ENCODE data around the gene BICD1. TPM values are rescaled to one million over a fixed set of nuclear protein-coding genes. Genes with fewer than 3 reads are reported as not detected.

BICD1 gene
- total and polyA plus RNA-seq, 9 donors, result 19.4 to 75.5 (median 60.2) TPM

DNA sequence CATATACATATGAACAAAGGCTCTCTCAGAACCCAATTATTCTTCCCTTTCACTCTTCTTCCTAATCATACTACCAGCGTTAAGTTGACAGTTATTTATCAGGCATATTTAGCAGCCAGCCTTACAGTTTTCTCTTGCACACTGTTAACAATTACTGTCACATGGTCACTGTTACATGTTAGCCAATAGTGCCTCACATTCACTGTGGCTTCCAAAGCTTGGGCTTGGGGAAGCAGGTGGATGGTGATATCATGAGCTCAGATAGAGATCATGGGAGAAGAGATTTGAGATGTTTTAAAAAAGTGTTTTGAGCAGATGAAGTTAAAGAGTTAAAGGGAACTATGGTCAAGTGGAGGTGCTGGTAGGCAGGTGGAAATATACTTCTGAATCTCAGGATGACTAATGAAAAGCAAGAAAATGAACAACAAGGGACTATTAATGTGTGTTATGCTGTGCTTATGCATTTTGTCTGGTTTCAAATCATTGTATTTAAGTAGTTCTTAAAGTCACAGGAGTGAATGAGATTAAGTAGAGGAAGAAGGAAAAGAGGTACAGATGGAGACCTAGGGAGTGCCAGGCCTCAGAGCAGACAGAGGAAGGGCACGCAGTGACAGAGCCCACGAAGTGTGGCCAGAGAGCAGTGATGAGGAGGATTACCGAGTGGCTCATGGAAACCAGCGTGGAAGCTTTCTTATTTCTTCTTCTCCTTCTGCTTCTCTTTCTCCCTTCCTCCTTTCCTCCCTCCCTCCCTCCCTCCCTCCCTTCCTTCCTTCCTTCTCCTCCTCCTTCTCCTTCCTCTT is 39.6 kb downstream of the BICD1 start:
- no peaks in the 10 kb centered on the region for H3K9me3 ChIP-seq
- WGBS, 3 donors, result 69 to 74% (median 73%) methylated on average over 5 of the region's 5 CpGs
- intact Hi-C loops (cut with DNase I), result no loop called here

DNA sequence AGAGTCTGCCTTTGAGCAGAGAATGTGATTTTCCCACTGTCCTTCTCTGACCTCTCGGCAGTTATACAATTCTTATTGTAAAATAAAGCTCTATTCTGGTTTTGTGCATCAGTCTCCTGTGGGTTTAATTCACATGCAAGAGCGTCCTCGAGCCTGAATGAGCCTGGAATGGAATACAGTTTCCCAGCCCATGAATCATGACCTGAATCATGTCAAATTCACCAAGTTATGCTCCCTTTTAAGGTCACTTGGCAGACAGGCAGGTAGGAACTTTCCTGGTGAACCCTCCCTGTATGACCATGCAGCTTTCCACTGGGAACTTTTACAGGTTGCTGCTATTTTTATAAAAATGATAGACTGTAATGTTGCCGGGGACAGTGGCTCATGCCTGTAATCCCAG is 41.7 kb downstream of the BICD1 start:
- 89 to 93% (median 90%) methylated on average over 4 of the region's 4 CpGs for WGBS, 3 donors
- H3K9me3 ChIP-seq, result no peaks in the 10 kb centered on the region
- TF ChIP-seq, protein P1, sequence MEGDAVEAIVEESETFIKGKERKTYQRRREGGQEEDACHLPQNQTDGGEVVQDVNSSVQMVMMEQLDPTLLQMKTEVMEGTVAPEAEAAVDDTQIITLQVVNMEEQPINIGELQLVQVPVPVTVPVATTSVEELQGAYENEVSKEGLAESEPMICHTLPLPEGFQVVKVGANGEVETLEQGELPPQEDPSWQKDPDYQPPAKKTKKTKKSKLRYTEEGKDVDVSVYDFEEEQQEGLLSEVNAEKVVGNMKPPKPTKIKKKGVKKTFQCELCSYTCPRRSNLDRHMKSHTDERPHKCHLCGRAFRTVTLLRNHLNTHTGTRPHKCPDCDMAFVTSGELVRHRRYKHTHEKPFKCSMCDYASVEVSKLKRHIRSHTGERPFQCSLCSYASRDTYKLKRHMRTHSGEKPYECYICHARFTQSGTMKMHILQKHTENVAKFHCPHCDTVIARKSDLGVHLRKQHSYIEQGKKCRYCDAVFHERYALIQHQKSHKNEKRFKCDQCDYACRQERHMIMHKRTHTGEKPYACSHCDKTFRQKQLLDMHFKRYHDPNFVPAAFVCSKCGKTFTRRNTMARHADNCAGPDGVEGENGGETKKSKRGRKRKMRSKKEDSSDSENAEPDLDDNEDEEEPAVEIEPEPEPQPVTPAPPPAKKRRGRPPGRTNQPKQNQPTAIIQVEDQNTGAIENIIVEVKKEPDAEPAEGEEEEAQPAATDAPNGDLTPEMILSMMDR (IDR thresholded peaks at IDR 0.05), result no peak
- TF ChIP-seq POLR2A (IDR thresholded peaks at IDR 0.05), result no peak
- TF ChIP-seq EP300 (IDR thresholded peaks at IDR 0.05), result no peak

More for the DNA sequence above, 39.6 kb downstream of the BICD1 start:
- Histone ChIP-seq H3K4me3 (no peak overlapping the region), H3K36me3 (no peaks in the 10 kb centered on the region), H3K27ac (no peak overlapping the region), H3K27me3 (no peaks in the 10 kb centered on the region), H3K4me1 (ENCODE audit: insufficient read depth) (no peaks in the 10 kb centered on the region)
- no peak for DNase-seq
- TF ChIP-seq, protein P1 (IDR thresholded peaks at IDR 0.05), result no peak
- TF ChIP-seq POLR2A (IDR thresholded peaks at IDR 0.05), result no peak
- TF ChIP-seq EP300 (IDR thresholded peaks at IDR 0.05), result no peak

DNA sequence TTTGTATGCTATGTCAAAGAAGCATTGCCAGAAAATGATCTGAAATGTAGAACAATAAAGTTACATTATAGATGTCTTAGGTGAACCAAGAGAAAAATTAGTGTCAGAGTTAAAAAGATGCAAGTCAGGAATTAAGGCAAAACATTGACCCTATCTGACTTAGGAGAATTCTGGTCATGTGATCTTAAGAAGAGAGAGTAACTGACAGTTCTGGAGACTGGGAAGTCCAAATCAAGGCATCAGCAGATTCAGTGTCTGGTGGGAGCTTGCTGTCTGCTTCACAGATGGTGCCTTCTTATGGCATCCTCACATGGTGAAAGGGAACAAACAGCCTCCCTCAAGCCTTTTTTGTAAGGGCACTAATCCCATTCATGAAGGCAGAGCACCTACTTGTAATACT is 42.8 kb downstream of the BICD1 start:
- H3K9me3 ChIP-seq, result no peaks in the 10 kb centered on the region
- H3K4me3 ChIP-seq, result no peak overlapping the region
- no peaks in the 10 kb centered on the region for H3K27me3 ChIP-seq
- TF ChIP-seq EP300 (IDR thresholded peaks at IDR 0.05) (no peak), POLR2A (IDR thresholded peaks at IDR 0.05) (no peak)
- TF ChIP-seq, protein P1 (IDR thresholded peaks at IDR 0.05), result no peak
- no peaks in the 10 kb centered on the region for H3K4me1 ChIP-seq (ENCODE audit: insufficient read depth)
- intact Hi-C loops (cut with DNase I), result no loop called here
- H3K27ac ChIP-seq, result no peak overlapping the region
- H3K36me3 ChIP-seq, result no peaks in the 10 kb centered on the region
- DNase-seq, result no peak

More for the DNA sequence above, 41.7 kb downstream of the BICD1 start:
- intact Hi-C loops (cut with DNase I), result no loop called here
- H3K27me3 ChIP-seq, result no peaks in the 10 kb centered on the region
- H3K4me1 ChIP-seq (ENCODE audit: insufficient read depth), result no peaks in the 10 kb centered on the region
- no peak overlapping the region for H3K27ac ChIP-seq
- no peaks in the 10 kb centered on the region for H3K36me3 ChIP-seq
- no peak overlapping the region for H3K4me3 ChIP-seq
- DNase-seq, result no peak

DNA sequence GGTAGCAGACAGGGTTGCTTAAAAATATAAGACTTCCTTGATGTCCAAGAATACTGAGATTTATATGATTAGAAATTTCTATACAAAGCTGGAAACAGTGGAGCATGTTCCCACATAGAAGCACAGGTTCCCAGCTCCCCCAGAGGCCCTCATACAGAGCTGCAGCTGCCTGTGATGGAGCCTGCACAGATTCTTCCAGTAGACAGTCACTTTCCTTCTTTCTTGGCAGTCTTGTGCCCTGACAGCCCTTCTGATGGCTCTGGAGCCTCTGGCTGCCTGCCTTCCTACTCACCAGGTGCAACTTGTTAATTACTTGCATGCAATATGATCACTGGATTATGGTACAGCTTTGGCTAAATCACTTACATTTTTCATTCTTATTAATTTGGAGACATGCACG is 44.4 kb downstream of the BICD1 start:
- H3K4me3 ChIP-seq, result no peak overlapping the region
- TF ChIP-seq, protein P1 (IDR thresholded peaks at IDR 0.05), result no peak
- TF ChIP-seq POLR2A (IDR thresholded peaks at IDR 0.05), result no peak
- TF ChIP-seq EP300 (IDR thresholded peaks at IDR 0.05), result no peak
- H3K27me3 ChIP-seq, result no peaks in the 10 kb centered on the region
- H3K4me1 ChIP-seq (ENCODE audit: insufficient read depth), result no peaks in the 10 kb centered on the region
- H3K27ac ChIP-seq, result no peak overlapping the region
- 76 to 90% (median 80%) methylated on average over 1 of the region's 1 CpG for WGBS, 3 donors
- DNase-seq, result no peak
- H3K9me3 ChIP-seq, result no peaks in the 10 kb centered on the region
- intact Hi-C loops (cut with DNase I), result no loop called here
- H3K36me3 ChIP-seq, result no peaks in the 10 kb centered on the region

Data from ovary (tissue), 9 donors.